NCI-H2081 treated with DMSO at 0.1 percent for 48 hours (cell line): ENCODE measurements around the gene SEL1L3.
"Not testable (repeated sequence)": the region's sequence is repeated elsewhere in the genome, so short reads cannot be mapped to it uniquely, and the experiment has no call there.

Experiments
- DNase-seq: peaks from one replicate; lab custom pipeline; 2025; lab: John Stamatoyannopoulos, UW

Gene SEL1L3

DNA sequence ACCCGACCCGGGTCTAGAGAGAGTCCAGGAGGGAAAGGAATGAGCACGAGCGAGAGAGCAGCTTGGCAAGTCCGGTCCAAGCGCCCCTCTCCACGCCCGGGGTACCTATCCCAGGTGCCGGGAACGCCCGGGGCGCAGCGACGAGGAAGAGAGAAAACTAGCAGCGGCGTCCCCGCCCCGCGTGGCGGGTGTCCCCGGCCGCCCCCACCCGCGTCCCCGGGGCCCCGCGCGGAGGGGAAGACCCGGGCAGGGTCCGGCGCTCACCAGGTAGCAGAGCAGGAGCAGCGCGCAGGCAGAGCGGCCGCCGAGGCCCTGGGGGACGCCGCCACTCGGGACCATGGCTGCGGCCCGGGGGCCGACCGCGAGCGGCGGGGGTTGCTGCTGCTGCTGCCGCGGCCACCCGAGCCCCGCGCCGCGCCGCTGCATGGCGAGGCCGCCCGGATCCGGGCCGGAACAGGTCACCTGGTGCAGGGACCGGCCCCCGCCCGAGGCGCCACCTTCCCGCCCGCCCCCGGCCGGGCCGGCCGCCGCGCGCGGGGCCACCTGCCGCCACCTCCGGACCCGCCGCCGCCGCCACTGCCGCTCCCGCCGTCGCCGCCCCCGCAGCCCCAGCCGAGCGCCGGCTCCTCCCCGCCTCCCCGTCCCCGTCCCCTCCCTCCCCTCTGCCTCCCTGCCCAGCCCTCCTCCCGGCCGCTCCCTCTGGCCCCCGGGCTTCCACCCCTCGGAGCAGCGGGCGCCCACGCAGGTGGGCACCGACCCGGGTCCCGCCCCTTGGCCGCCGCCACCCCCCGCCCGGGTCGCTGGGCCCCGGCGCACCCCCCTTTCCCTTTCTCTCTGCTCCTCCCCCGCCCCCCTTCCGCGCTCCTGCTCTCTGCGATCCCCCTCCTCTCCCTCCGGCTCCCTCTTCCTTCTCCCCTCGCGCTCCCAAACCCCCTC lies at the start of gene SEL1L3:
Gene SEL1L3 (minus strand): TSS at position 578 of the 936 bp plus-strand sequence. CDS start 152 bp downstream, at position 426.
- DNase-seq: no peak

DNA sequence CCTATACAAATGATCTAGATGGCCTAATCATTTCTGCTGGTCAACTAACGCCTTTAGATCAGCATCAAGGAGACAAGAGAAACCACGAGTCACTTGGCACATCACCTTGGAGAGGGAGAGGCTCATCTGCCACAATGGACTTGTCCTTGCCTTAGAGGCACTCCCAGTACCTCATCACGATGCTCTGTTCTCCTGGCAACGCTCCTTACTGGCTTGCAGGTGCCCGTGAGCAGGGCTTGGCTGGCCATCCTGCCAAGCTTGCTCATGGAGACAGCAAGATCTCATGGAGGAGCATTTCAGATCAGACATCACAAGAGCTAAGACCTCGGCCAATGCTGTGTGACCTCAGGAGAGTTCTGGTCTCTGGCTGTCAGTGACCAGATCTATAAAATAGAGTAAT lies 48.6 kb upstream of the SEL1L3 start:
- DNase-seq: no peak

DNA sequence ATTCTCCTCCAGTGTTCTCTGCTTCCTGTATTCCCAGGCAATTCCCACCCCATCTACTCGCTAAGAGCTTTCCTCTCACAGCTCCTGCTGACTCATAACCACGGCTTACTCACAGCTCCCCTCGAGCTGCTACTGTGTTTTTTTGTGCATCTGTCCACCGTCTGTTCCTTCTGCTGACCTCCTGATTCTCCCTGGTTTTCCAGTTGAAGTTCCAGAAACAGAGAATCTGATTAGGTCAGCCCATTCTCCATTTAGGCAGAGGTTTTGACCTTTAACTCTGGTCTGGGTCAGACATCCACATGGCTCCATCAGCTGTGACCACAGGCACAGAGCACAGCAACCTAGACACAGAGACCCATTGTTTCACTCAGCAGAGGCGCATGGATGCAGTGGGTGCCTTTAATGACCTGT lies 45.7 kb upstream of the SEL1L3 start:
- no peak for DNase-seq

DNA sequence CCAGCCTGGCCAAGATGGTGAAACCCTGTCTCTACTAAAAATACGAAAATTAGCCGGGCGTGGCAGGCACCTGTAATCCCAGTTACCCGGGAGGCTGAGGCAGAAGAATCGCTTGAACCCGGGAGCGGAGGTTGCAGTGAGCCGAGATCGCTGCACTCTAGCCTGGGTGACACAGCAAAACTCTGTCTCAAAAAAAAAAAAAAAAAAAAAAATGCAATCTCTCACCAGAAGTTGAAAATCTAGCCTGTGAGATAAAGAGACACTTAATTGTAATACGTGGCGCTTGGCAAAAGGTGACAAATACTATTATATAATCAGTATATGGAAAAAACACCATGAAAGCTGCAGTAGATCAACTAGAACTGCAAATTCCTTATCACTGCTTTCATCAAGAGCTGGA lies 43.3 kb upstream of the SEL1L3 start:
- not testable (repeated sequence) for DNase-seq

DNA sequence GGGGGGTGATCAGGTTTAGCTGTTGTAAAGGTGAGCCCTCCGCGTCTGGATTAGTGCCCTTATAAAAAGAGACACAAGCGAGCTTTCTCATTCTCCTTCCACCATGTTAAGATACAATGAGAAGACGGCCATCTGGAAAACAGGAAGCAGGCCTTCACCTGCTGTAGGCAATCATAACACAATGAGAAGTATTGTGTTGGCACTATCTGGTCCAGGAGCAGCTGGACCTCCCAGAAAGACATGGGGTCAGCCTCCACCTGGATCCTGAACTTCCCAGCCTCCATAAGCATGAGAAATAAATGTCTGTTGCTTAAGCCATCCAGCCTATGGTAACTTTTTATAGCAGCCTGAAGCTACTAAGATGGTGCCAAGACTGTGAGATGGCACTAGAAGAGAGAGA lies 42.6 kb upstream of the SEL1L3 start:
- DNase-seq: no peak

DNA sequence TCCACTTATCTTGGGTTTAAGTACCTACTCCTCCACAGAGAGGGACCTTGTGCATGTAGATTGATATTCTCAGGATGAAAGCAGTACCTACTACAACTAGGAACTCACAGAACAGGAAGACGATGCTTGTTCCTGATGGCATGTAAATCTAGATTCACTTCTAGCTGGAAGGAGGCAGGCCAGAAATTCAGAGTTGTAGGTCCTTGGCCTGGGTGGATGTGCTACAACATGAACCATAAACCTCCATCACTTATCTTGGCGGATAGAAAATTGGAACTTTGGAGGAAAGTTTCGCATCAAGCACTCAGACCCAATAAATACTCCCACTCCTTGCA lies 41.9 kb upstream of the SEL1L3 start:
- DNase-seq: no peak

DNA sequence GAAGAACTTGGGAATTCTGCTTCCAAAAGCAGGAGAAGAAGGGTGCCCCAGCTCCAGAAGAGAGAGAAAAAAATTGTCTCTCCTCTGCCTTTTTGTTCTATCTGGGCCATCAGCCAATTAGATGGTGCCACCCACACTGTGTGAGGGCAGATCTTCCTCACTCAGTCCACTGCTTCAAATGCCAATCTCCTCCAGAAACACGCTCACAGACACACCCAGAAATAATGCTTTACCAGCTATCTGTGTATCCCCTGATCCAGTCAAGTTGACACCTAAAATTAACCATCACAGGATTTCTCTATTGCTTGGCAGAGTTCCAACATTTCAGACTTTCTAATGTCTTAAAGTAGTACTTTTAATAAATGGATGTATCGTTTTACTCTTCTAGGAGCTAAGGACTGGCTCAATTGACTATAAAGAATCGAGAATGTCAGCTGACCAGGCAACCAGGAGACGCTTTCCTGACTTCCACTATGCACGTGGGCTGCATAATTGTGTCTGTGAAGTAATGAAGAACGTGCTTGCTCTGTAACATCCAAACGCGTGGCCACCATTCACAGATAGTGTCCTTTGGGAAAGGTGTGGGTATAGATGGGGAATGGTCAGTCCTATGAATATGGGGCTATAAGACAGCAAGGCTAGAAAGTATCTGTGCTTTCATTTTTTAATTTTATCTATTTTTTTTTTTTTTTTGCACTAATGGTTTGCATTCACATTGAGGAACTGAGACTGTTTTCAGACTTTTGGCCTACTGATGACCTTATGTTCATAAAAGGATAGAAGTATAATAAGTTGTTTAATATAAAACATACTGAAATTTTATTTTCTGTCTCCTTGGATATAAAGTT lies 41.3 kb upstream of the SEL1L3 start:
- DNase-seq: no peak

DNA sequence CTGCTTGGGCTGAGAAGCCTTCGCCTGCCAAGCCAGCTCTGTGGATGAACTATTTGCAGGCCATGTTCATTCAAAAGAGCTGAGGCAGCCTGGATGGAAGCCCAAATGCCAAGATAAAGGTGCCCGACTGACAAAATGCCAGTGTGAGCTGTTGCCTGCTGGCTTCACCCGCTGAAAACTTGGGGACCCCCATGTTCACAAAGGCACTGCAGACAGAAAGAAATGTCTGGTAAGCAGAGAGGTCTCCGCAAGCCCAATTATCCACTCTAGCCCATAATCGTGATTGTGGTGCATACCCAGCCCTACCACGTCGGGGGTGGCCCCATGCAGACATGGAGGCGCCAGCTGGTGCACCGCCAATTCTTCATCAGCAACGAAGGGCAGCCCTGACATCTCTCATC lies 38.2 kb upstream of the SEL1L3 start:
- no peak for DNase-seq

DNA sequence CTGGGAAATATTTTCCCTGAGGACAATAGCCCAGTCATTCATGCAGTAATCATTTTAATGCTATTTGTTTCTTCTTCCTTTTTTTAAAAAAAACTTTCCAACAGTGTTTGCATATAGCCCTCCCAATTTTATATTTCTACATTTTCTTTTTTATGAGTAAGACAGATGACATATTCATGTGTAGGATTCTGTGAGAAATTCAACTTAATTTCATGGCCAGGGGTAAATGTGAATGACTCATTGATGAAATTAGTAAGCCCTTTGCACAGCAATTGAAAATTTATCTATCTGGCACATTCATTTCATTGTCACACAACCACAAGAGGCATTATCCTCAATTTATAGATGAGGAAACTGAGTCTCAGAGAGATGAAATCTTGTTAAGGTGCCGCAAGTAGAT lies 37.5 kb upstream of the SEL1L3 start:
- DNase-seq: no peak

DNA sequence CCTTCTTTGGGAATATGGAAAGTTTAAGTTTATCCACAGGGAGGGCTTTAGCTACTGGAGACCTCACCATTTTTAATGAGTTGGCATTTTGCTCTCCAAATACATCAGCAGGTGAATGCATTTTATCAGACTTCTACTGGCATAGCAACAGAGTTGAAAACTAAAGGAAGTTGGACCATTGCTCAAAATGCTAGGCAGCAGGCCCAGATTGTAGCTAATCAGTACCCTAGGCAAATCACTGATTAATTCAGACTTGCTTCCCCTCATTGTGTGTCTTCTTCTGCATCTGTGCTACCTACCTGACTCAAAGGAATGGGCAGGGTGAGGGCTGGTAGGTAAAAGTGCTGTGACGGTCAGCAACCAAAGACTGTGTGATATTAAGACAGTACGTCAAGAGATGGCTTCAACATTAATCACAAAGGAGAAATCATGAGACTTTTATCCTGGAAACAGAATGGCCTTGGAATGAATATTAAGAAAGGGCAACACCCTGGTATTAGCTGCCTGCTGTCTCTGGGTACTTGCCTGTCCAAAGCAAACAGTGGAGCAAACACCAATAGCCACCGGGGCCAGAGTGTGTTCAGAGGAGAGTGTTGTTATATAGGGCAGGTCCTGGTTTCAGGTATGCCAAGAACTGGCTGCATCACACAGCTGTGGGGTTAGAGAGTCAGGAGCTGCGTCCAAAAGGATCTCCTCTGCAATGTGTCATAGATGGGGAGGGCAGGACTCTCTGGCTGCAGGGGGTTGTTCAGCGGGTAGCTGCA lies 34.2 kb upstream of the SEL1L3 start:
- DNase-seq: no peak

DNA sequence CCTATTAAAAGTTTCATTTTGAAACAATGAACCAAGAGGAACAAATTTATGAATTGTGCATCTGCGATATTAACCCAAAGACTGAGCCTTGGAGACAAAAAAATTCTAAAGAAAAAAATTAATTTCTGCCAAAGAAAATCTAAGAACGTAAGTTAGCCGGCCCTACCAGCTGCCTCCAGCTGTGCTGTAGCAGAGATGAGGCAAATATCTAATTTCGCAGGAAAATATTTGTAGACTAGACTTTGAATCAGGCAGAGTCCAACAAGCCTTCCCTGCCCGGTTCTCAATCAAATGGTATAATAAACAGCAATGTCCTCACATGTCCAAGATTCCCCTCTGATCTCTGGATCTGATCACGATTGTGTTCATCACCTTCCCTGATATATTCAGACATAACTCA lies 30.0 kb upstream of the SEL1L3 start:
- DNase-seq: no peak

DNA sequence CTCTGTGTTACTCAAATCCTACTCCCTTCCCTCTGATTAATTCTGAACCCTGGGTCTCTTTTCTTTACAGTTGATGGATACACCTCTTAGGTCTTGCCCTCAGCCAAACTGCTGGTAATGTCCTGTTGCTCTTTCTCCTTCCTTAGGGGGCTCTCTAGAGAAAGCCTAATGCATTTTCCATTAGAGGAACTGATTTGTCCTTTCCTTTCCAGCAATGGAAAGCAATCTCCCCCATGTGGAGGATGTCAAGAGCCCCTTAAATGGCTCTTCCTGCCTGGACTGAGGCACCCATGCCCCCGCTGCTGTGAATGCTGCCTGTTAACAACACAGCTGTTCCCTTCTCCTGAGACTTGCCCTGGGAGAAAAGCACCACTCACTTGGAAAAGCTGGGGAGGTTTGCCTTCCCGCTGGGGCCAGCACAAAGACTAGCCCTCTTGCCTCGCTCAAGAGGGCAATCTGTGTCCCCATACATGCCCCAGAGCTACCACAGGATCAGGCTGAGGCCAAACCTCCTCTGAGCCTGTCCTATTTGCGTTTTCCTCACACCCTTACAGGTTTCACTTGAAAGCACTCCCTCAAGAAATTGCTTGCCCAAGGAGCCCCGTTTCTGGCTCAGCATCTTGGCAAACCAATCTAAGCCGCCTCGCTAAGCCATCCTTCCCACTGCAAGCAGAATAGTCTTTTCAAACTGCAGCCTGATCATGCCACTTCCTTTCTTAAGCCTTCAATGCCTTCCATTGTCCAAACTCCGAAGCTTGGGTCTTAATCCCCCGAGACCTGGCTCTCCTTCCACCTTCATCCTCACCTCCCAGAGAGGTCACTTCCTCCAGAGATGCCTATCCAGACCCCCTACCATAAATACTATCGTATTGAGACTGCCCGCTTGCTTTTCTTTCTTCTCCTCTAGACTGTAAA lies 28.0 kb upstream of the SEL1L3 start:
- no peak for DNase-seq

DNA sequence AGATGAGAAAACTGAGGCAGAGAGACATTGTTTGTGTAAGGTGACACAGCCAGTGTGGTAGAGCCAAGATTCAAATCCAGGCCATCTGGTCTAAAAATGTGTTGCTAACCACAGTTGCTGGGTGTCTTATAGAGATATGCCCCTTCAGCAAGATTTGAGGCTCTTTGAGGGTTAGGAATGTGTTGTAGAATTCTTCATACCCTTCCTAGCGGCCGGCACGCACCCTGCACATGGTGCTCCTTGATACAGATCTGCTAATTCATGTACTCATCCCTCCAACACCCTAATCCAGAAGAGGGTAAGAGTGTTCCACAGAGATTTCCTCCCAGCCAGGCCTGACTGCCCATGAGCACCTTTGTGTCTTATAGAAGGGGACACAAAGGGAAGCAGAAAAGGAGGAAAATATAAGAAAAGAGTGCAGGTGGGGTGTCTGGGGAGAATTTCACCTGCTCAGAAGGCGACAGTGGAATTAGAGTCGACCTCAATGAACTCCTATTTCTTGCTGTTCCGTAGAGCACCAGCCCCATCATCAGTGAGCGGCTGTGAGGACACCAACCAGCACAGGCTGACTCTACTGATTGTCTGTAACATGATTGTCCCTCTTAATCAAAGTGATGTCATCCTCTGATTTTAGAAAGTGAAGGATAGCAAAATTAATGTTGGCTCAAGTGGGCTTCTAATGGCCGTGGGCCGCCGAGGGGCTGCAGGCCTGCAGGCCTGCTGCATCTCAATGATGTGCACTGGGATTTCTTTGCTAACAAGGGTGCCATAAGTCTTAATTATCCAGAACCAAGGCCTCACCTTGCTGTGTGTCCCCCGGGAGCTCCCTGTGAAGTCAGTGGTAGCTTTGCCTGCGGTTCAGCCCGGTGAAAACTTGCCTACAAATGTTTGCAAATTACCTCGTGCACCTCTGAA lies 27.1 kb upstream of the SEL1L3 start:
- no peak for DNase-seq

DNA sequence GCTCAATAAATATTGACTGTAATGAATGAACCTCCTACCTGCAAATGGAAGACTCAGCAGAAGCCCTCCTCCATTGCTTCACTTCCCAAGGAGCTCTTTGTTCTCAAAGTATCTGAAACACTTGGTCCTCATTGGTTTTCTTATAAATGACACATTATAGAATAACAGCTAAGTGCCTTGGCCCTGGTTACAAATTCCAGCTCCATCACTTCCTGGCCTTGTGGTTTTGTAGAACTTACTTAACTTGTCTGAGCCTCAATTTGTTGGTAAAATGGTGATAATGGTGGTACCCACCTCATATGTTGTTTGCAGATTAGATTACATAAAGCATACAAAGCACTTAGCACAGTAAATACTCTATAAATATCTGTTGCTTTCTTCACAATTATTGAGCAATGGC lies 26.0 kb upstream of the SEL1L3 start:
- DNase-seq: no peak

DNA sequence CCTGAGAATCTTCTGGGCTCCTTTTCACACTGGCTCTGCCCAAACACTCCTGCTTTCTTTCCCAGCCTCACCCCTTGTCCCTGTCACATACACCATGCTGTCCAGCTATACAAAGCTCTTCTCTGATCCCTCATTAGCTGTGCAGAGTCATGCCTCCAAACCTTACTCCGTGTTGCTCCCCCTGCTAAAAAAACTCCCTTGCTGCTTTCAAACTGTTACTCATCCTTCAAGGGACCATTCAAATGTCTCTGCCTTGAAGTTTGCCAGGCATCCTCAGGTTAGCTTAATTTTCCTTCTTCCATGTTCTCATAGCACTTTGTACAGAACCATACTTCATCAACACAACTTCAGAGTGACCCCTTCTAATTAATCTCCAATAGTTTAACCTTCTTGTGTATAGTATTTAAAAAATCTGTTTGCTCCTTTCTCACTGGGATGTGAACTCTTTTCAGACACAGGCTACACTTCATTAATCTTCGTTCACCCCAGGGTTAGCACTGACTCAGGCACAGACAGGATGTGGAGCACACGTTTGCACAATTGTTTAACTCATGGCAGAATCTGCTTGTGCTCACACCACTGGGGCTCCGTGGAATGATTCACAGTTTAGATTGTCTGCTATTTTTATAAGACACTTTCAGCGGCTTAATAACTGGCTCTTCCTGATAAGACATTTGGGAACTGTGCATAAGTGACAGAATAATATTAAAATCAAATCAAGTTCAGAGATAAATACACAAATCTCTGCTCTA lies 21.4 kb upstream of the SEL1L3 start:
- DNase-seq: no peak

DNA sequence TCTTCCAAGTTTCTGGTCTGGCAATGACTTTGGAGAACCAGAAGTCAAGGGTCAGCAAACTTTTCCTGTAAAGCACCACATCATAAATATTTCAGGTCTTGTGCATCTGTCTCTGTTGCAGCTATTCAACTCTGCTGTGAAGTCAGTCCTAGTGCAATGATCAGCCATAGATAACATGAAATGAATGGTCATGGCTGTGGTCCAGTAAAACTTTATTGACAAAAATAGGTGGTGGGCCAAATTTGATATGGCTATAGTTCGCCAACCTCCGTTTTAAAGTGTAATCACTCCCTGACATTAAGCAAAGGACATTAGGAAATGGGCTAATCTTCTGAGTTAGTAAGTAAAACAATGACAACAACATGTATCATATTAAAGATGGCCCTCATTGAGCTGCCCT lies 20.8 kb upstream of the SEL1L3 start:
- DNase-seq: no peak

DNA sequence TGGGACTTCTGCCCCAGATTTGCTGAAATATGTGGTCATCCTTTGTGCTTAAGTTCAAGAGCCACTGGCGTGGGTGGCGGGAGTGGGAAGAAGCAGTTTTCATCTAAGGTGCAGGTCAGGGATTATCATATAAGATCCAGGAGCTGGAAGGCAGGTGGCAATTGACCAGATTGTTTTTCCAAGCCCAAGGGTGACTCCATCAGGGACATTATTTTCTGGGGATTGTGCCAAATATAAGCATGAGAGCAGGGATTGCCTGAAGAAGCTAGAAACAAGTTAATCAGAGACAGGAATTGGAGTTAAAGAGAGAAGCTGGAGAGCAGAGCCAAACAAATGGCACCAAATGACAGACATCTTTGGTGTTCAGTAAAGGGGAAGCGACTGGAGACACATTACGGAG lies 19.4 kb upstream of the SEL1L3 start:
- no peak for DNase-seq

DNA sequence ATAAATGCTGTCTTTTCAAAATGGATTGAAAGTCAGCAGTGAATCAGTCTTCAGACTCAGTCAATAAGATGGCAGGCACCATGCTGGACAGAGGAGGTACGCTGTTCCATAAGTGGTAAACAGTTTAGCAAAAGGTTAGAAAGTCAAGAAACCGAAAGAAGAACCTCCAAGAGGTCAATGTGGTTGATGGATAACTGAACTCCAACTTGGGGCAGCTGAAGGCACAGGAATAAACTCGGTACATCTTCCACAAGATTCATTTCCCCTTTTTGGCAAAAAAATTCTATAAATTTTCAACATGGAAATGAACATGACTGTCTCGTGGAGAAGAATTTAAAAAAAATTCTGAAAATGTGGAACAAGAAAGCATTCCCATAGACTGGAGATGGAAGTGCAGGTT lies 18.4 kb upstream of the SEL1L3 start:
- no peak for DNase-seq

DNA sequence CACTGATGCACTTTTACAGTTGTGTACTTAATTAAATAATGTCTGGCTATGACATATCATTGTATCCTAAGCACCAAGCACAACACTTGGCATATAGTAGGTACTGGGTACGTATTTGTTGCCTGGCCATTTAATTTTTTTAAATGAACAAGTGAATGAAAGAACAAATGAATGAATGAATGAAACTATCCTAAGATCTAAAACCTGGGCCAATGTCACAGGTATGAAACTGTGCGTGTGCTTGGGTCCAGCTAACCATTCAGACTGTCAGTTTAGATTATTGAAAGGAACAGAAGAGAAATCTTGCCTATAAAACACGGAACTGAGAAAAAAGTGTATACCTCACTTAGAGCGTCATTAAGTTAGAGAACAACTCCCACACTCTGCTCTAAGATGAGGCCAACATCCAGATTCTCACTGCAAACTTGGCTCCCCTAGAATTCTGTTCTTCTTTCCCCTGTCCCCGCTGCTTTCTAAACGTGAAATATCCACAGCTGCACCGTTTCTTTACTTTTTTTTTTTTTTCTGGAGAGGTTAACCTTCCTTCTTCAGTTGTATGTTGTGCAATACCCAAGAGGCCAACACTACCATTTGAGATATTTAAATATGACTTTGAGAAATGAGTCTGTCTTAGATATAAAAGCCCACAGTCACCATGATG lies 17.3 kb upstream of the SEL1L3 start:
- no peak for DNase-seq
